Stomach (tissue), 4 donors: ENCODE measurements around the gene TAS1R3.
"Not testable (repeated sequence)": the region's sequence is repeated elsewhere in the genome, so short reads cannot be mapped to it uniquely, and the experiment has no call there.

Experiments used
- CTCF ChIP-seq, 7 experiments: fragments of 450-650 bp in 4 of 7; fragments of 200-600 bp in 3 of 7; sonication (generic) in 3 of 7; IDR thresholded peaks; one replicate each; pipeline ENCODE4 v1.5.1; 2016 to 2019; ENCODE audit warnings: antibody characterized with exemption in 7 of 7, control low read depth in 2 of 7, mild to moderate bottlenecking in 1 of 7
- POLR2A ChIP-seq, 4 donors: fragments of 450-650 bp; IDR thresholded peaks; one replicate each; pipeline ENCODE4 v1.6.1; 2016; ENCODE audit warnings: antibody characterized with exemption in 4 of 4, control low read depth in 2 of 4, mild to moderate bottlenecking in 1 of 4, moderate library complexity in 1 of 4
- POLR2AphosphoS5 ChIP-seq, 3 donors: sonication (generic); formaldehyde crosslinking; IDR thresholded peaks; one replicate each; pipeline ENCODE4 v1.6.1; 2016; ENCODE audit warnings: antibody characterized with exemption in 3 of 3

- not testable (repeated sequence) for TF ChIP-seq CTCF, POLR2A, POLR2AphosphoS5 (IDR thresholded peaks at IDR 0.05)
These were observed 39.0 kb downstream of the TAS1R3 start for GRCh38 chr1:1370094-1370493.
